Nephron (organoid): ENCODE results near the gene LARP1B.
"Not testable (repeated sequence)": the region's sequence is repeated elsewhere in the genome, so short reads cannot be mapped to it uniquely, and the experiment has no call there.

Source experiments
- H3K27ac Mint-ChIP-seq, 3 experiments: 2 replicates each; pipeline ENCODE4 v1.8.0; 2020; ENCODE audit warnings: mixed read lengths in 3 of 3, mild to moderate bottlenecking in 2 of 3, moderate library complexity in 1 of 3
- H3K27me3 Mint-ChIP-seq: 2 replicates; pipeline ENCODE4 v1.8.0; 2021; ENCODE audit warnings: low read depth, mild to moderate bottlenecking, moderate library complexity, mixed read lengths
- H3K36me3 Mint-ChIP-seq: 2 replicates; pipeline ENCODE4 v1.8.0; 2020; ENCODE audit warnings: low read depth, mixed read lengths
- H3K4me1 Mint-ChIP-seq: 2 replicates; pipeline ENCODE4 v1.8.0; 2020; ENCODE audit warnings: mixed read lengths
- H3K4me3 Mint-ChIP-seq, 3 experiments: 2 replicates each; pipeline ENCODE4 v1.8.0; 2020; ENCODE audit warnings: mild to moderate bottlenecking in 3 of 3, mixed read lengths in 3 of 3, moderate library complexity in 2 of 3
- H3K9me3 Mint-ChIP-seq: 2 replicates; pipeline ENCODE4 v1.8.0; 2020; ENCODE audit warnings: mixed read lengths
- CTCF ChIP-seq, 3 experiments: fragments of 200-600 bp; sonication (generic); IDR thresholded peaks; one replicate each; pipeline ENCODE4 v1.5.0; 2021; ENCODE audit warnings: antibody characterized with exemption in 3 of 3; ENCODE audit not compliant: unreplicated experiment in 3 of 3

LARP1B gene

GRCh38 chr4:128055441-128056206 is 5.5 kb upstream of the LARP1B start:
- H3K9me3 Mint-ChIP-seq, H3K4me3 Mint-ChIP-seq, H3K27me3 Mint-ChIP-seq, H3K27ac Mint-ChIP-seq, H3K36me3 Mint-ChIP-seq, H3K4me1 Mint-ChIP-seq: not testable (repeated sequence)

- Mint-ChIP-seq H3K9me3 (no peaks in the 10 kb centered on the region), H3K4me1 (no peaks in the 10 kb centered on the region), H3K4me3 (no peak overlapping the region), H3K27me3 (peaks cover 3% of the 10 kb centered on the region), H3K36me3 (no peaks in the 10 kb centered on the region), H3K27ac (no peak overlapping the region)
- no peak for TF ChIP-seq CTCF (IDR thresholded peaks at IDR 0.05; ENCODE audit: unreplicated experiment in 3 of 3)
These were observed 4.7 kb upstream of the LARP1B start for GRCh38 chr4:128056396-128056795.

- peak overlapping the region; percentile 97 to 99 (median 98) for H3K27ac Mint-ChIP-seq
- no peak for TF ChIP-seq CTCF (IDR thresholded peaks at IDR 0.05; ENCODE audit: unreplicated experiment in 3 of 3)
- H3K36me3 Mint-ChIP-seq: no peaks in the 10 kb centered on the region
- H3K4me3 Mint-ChIP-seq: peak overlapping the region; percentile 89 to 93 (median 91)
- peaks cover 5% of the 10 kb centered on the region for H3K4me1 Mint-ChIP-seq
- peaks cover 3% of the 10 kb centered on the region for H3K27me3 Mint-ChIP-seq
- H3K9me3 Mint-ChIP-seq: no peaks in the 10 kb centered on the region
These were observed 902 bp upstream of the LARP1B start for GRCh38 chr4:128060121-128060698.

- Mint-ChIP-seq H3K36me3 (no peaks in the 10 kb centered on the region), H3K27me3 (peaks cover 3% of the 10 kb centered on the region), H3K4me3 (peak overlapping the region; percentile 91 to 97 (median 96)), H3K27ac (peak overlapping the region; percentile 78 to 92 (median 90)), H3K4me1 (peaks cover 5% of the 10 kb centered on the region), H3K9me3 (no peaks in the 10 kb centered on the region)
- no peak for TF ChIP-seq CTCF (IDR thresholded peaks at IDR 0.05; ENCODE audit: unreplicated experiment in 3 of 3)
These were observed 739 bp downstream of the LARP1B start for GRCh38 chr4:128061566-128062536.

GRCh38 chr4:128066453-128066820 is 5.3 kb downstream of the LARP1B start:
- not testable (repeated sequence) for H3K36me3 Mint-ChIP-seq, H3K4me1 Mint-ChIP-seq, H3K4me3 Mint-ChIP-seq, H3K9me3 Mint-ChIP-seq, H3K27ac Mint-ChIP-seq, H3K27me3 Mint-ChIP-seq

GRCh38 chr4:128068918-128069317 is 7.8 kb downstream of the LARP1B start:
- no peaks in the 10 kb centered on the region for H3K9me3 Mint-ChIP-seq
- no peaks in the 10 kb centered on the region for H3K27me3 Mint-ChIP-seq
- no peaks in the 10 kb centered on the region for H3K4me1 Mint-ChIP-seq
- H3K36me3 Mint-ChIP-seq: peaks cover 4% of the 10 kb centered on the region
- H3K4me3 Mint-ChIP-seq: no peak overlapping the region
- TF ChIP-seq CTCF (IDR thresholded peaks at IDR 0.05; ENCODE audit: unreplicated experiment in 3 of 3): no peak
- H3K27ac Mint-ChIP-seq: no peak overlapping the region
